ENCODE results near the gene ANKRD17.

Gene ANKRD17

GRCh38 chr4:73251384-73251783 is 7.2 kb downstream of the ANKRD17 start:
- DNase-seq: no peak
- TF ChIP-seq EZH2phosphoT487 (IDR thresholded peaks at IDR 0.05; ENCODE audit: low read length) (no peak), EZH2 (optimal IDR thresholded peaks at IDR 0.05; ENCODE audit: low read depth, low read length) (no peak)
- TF ChIP-seq, protein P1, sequence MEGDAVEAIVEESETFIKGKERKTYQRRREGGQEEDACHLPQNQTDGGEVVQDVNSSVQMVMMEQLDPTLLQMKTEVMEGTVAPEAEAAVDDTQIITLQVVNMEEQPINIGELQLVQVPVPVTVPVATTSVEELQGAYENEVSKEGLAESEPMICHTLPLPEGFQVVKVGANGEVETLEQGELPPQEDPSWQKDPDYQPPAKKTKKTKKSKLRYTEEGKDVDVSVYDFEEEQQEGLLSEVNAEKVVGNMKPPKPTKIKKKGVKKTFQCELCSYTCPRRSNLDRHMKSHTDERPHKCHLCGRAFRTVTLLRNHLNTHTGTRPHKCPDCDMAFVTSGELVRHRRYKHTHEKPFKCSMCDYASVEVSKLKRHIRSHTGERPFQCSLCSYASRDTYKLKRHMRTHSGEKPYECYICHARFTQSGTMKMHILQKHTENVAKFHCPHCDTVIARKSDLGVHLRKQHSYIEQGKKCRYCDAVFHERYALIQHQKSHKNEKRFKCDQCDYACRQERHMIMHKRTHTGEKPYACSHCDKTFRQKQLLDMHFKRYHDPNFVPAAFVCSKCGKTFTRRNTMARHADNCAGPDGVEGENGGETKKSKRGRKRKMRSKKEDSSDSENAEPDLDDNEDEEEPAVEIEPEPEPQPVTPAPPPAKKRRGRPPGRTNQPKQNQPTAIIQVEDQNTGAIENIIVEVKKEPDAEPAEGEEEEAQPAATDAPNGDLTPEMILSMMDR (IDR thresholded peaks at IDR 0.05; ENCODE audit: low read length): no peak
- H3K4me2 ChIP-seq (ENCODE audit: low read depth, low read length): no peak overlapping the region

GRCh38 chr4:73250642-73251041 is 8.0 kb downstream of the ANKRD17 start:
- TF ChIP-seq EZH2phosphoT487 (IDR thresholded peaks at IDR 0.05; ENCODE audit: low read length) (no peak), EZH2 (optimal IDR thresholded peaks at IDR 0.05; ENCODE audit: low read depth, low read length) (no peak)
- TF ChIP-seq, protein P1 (IDR thresholded peaks at IDR 0.05; ENCODE audit: low read length): no peak
- no peak for DNase-seq
- Histone ChIP-seq H3K27ac (ENCODE audit: low read length) (no peak overlapping the region), H3K36me3 (replicated peaks; ENCODE audit: insufficient read depth, low read length) (no peaks in the 10 kb centered on the region; the same call in 1 of the 2 replicates), H3K4me1 (ENCODE audit: low read length) (no peaks in the 10 kb centered on the region), H3K9ac (ENCODE audit: low read length) (no peak overlapping the region), H3K4me2 (ENCODE audit: low read depth, low read length) (no peak overlapping the region), H3K9me3 (replicated peaks; ENCODE audit: insufficient read depth, low read length) (no peaks in the 10 kb centered on the region), H4K20me1 (ENCODE audit: insufficient read depth, low read length) (peaks cover 38% of the 10 kb centered on the region), H3K4me3 (ENCODE audit: low read length) (no peak overlapping the region), H3K79me2 (ENCODE audit: low read length) (peaks cover 100% of the 10 kb centered on the region), H2AFZ (ENCODE audit: low read length) (no peak overlapping the region), H3F3A (ENCODE audit: insufficient read depth, low read length) (no peaks in the 10 kb centered on the region), H3K27me3 (replicated peaks; ENCODE audit: insufficient read depth, low read length) (no peaks in the 10 kb centered on the region), H3K9me2 (replicated peaks; ENCODE audit: insufficient read depth, low read length) (no peaks in the 10 kb centered on the region)

More at GRCh38 chr4:73251384-73251783, 7.2 kb downstream of the ANKRD17 start:
- Histone ChIP-seq H3K9ac (ENCODE audit: low read length) (no peak overlapping the region), H3K79me2 (ENCODE audit: low read length) (peaks cover 100% of the 10 kb centered on the region), H3K9me2 (replicated peaks; ENCODE audit: insufficient read depth, low read length) (no peaks in the 10 kb centered on the region), H4K20me1 (ENCODE audit: insufficient read depth, low read length) (peaks cover 37% of the 10 kb centered on the region), H3K9me3 (replicated peaks; ENCODE audit: insufficient read depth, low read length) (no peaks in the 10 kb centered on the region), H3K27me3 (replicated peaks; ENCODE audit: insufficient read depth, low read length) (no peaks in the 10 kb centered on the region), H3K36me3 (replicated peaks; ENCODE audit: insufficient read depth, low read length) (no peaks in the 10 kb centered on the region; the same call in 1 of the 2 replicates), H3K4me1 (ENCODE audit: low read length) (peaks cover 5% of the 10 kb centered on the region), H3K4me3 (ENCODE audit: low read length) (no peak overlapping the region), H3K27ac (ENCODE audit: low read length) (no peak overlapping the region), H2AFZ (ENCODE audit: low read length) (no peak overlapping the region), H3F3A (ENCODE audit: insufficient read depth, low read length) (no peaks in the 10 kb centered on the region)

- H3K9me3 ChIP-seq (replicated peaks; ENCODE audit: insufficient read depth, low read length): no peaks in the 10 kb centered on the region
- no peaks in the 10 kb centered on the region for H3K4me1 ChIP-seq (ENCODE audit: low read length)
- no peak overlapping the region for H2AFZ ChIP-seq (ENCODE audit: low read length)
- H3K9ac ChIP-seq (ENCODE audit: low read length): no peak overlapping the region
- H3K27me3 ChIP-seq (replicated peaks; ENCODE audit: insufficient read depth, low read length): no peaks in the 10 kb centered on the region
- no peaks in the 10 kb centered on the region for H3K9me2 ChIP-seq (replicated peaks; ENCODE audit: insufficient read depth, low read length)
- no peak for DNase-seq
- H3K27ac ChIP-seq (ENCODE audit: low read length): no peak overlapping the region
- no peaks in the 10 kb centered on the region for H3F3A ChIP-seq (ENCODE audit: insufficient read depth, low read length)
- no peak overlapping the region for H3K4me2 ChIP-seq (ENCODE audit: low read depth, low read length)
- H3K79me2 ChIP-seq (ENCODE audit: low read length): peaks cover 100% of the 10 kb centered on the region
- H3K36me3 ChIP-seq (replicated peaks; ENCODE audit: insufficient read depth, low read length): no peaks in the 10 kb centered on the region; the same call in 1 of the 2 replicates
- H3K4me3 ChIP-seq (ENCODE audit: low read length): no peak overlapping the region
- TF ChIP-seq, protein P1 (IDR thresholded peaks at IDR 0.05; ENCODE audit: low read length): no peak
- TF ChIP-seq EZH2phosphoT487 (IDR thresholded peaks at IDR 0.05; ENCODE audit: low read length): no peak
- TF ChIP-seq EZH2 (optimal IDR thresholded peaks at IDR 0.05; ENCODE audit: low read depth, low read length): no peak
- H4K20me1 ChIP-seq (ENCODE audit: insufficient read depth, low read length): peaks cover 38% of the 10 kb centered on the region
Observed at GRCh38 chr4:73248821-73249220, 9.8 kb downstream of the ANKRD17 start.

All from MM.1S (cell line).